HepG2 (cell line): ENCODE measurements around the gene RTEL1. TPM values are rescaled to one million over a fixed set of nuclear protein-coding genes. Genes with fewer than 3 reads are reported as not detected.

Source experiments
- AHDC1 ChIP-seq: sonication (generic); formaldehyde crosslinking; IDR thresholded peaks from 2 replicates; pipeline ENCODE4 v1.5.1; 2020; ENCODE audit warnings: mild to moderate bottlenecking, missing genetic modification reagents, borderline replicate concordance
- HBP1 ChIP-seq: IDR thresholded peaks from 2 replicates; pipeline ENCODE4 v1.6.1; 2016; ENCODE audit warnings: low read depth, control low read depth
- HNRNPL ChIP-seq: fragments of 200-400 bp; formaldehyde crosslinking; IDR thresholded peaks from 2 replicates; pipeline ENCODE4 v1.6.1; 2017; ENCODE audit warnings: mild to moderate bottlenecking, low read depth, low read length
- MAFG ChIP-seq: sonication (generic); formaldehyde crosslinking; IDR thresholded peaks from 2 replicates; pipeline ENCODE4 v1.5.1; 2020; ENCODE audit warnings: mild to moderate bottlenecking, missing genetic modification reagents
- NCOA2 ChIP-seq: sonication (generic); formaldehyde crosslinking; IDR thresholded peaks from 2 replicates; pipeline ENCODE4 v1.8.0; 2022; ENCODE audit warnings: inconsistent platforms
- NFYB ChIP-seq: sonication (generic); formaldehyde crosslinking; IDR thresholded peaks from 2 replicates; pipeline ENCODE4 v1.4.0; 2020; ENCODE audit warnings: missing genetic modification reagents
- RFX5 ChIP-seq: IDR thresholded peaks from 2 replicates; pipeline ENCODE4 v1.6.1; 2011; ENCODE audit warnings: low read depth, low read length, improper control_type of control experiment
- UBTF ChIP-seq: sonication (generic); formaldehyde crosslinking; IDR thresholded peaks from 2 replicates; pipeline ENCODE4 v1.4.0; 2020; ENCODE audit warnings: mild to moderate bottlenecking, missing genetic modification reagents
- ZNF10 ChIP-seq: sonication (generic); formaldehyde crosslinking; IDR thresholded peaks from 2 replicates; pipeline ENCODE4 v1.4.0; 2020; ENCODE audit warnings: mild to moderate bottlenecking, low read depth, missing genetic modification reagents, borderline replicate concordance
- ZNF253 ChIP-seq: sonication (generic); formaldehyde crosslinking; IDR thresholded peaks from 2 replicates; pipeline ENCODE4 v1.8.0; 2022; ENCODE audit warnings: mild to moderate bottlenecking, missing genetic modification reagents, borderline replicate concordance
- polyA plus RNA-seq, 8 experiments: library from polyadenylated mRNA; depleted of rRNA in 3 of 8; stranded (reverse) in 7 of 8; unstranded in 1 of 8; fragments of >200 nt; fragmentation: Illumina TruSeq in 4 of 8; extraction: Trizol in 4 of 8; gene quantifications; 2 replicates each; pipeline versions ENCODE4 v1.2.1 to v1.2.3, GENCODE V29; 2011 to 2016; ENCODE audit warnings: low read depth in 4 of 8, missing spikeins in 1 of 8, mixed read lengths in 1 of 8; ENCODE audit not compliant: insufficient read depth in 1 of 8
- total RNA-seq, 5 experiments: library from RNA; depleted of rRNA; stranded (reverse); fragments of >200 nt; fragmentation: Illumina TruSeq; extraction: Trizol; gene quantifications; 2 replicates each; pipeline ENCODE4 v1.2.3, GENCODE V29; 2016; ENCODE audit warnings: low read depth in 1 of 5

Gene RTEL1
- total and polyA plus RNA-seq, 2 of the 13 experiments (the other 11 are each of a cell fraction or from before 2014, with no cell fraction given): 21.8 to 36.4 TPM

- no peak for TF ChIP-seq HNRNPL
- TF ChIP-seq MAFG (CRISPR knock-in tag): peak; percentile 81; the same call in 1 of the 2 replicates
- TF ChIP-seq NFYB (CRISPR knock-in tag): peak; percentile 68
- peak; percentile 98 for TF ChIP-seq HBP1 (CRISPR knock-in tag)
- peak; percentile 71; the same call in 1 of the 2 replicates for TF ChIP-seq NCOA2
- peak; percentile 70; the same call in 1 of the 2 replicates for TF ChIP-seq UBTF (CRISPR knock-in tag)
- no peak for TF ChIP-seq RFX5
- TF ChIP-seq ZNF253: peak; percentile 86
- no peak for TF ChIP-seq AHDC1 (CRISPR knock-in tag)
- TF ChIP-seq ZNF10 (CRISPR knock-in tag): no peak
Observed at GRCh38 chr20:63707558-63708300, 49.6 kb downstream of the RTEL1 start, which contains the start of the genes ARFRP1 and ZGPAT (continued).
